LNCaP clone FGC (cell line): Measurements from ENCODE around the gene SEM1.

Experiments used
- DNase-seq: peaks from one replicate; pipeline ENCODE4 v3.0.0-alpha.2; 2011; ENCODE audit warnings: low read depth
- H3K4me3 ChIP-seq: 2 replicates; pipeline ENCODE4 v1.5.1; 2011; ENCODE audit warnings: mild to moderate bottlenecking, low read depth, low read length, control low read depth
- CTCF ChIP-seq: IDR thresholded peaks from 2 replicates; pipeline ENCODE4 v1.5.1; 2012; ENCODE audit warnings: mild to moderate bottlenecking; ENCODE audit not compliant: control insufficient read depth, insufficient read depth; ENCODE audit errors: extremely low read depth

The SEM1 gene

GRCh38 chr7:96674565-96674964 is 35.1 kb downstream of the SEM1 start:
- H3K4me3 ChIP-seq = no peak overlapping the region
- DNase-seq = no peak
- TF ChIP-seq CTCF = no peak

GRCh38 chr7:96671854-96672253 is 37.8 kb downstream of the SEM1 start:
- no peak overlapping the region for H3K4me3 ChIP-seq
- DNase-seq = no peak
- no peak for TF ChIP-seq CTCF

- TF ChIP-seq CTCF = no peak
- DNase-seq = peak; percentile 33
Observed at GRCh38 chr7:96670338-96671289, 39.0 kb downstream of the SEM1 start.

GRCh38 chr7:96669812-96670211 is 39.8 kb downstream of the SEM1 start:
- no peak for TF ChIP-seq CTCF
- DNase-seq = peak; percentile 13

More at GRCh38 chr7:96670338-96671289, 39.0 kb downstream of the SEM1 start:
- no peak overlapping the region for H3K4me3 ChIP-seq

GRCh38 chr7:96667026-96667425 is 42.6 kb downstream of the SEM1 start:
- no peak for DNase-seq
- no peak overlapping the region for H3K4me3 ChIP-seq
- TF ChIP-seq CTCF = no peak

More at GRCh38 chr7:96669812-96670211, 39.8 kb downstream of the SEM1 start:
- no peak overlapping the region for H3K4me3 ChIP-seq

GRCh38 chr7:96665689-96666088 is 44.0 kb downstream of the SEM1 start:
- TF ChIP-seq CTCF = no peak
- no peak overlapping the region for H3K4me3 ChIP-seq
- DNase-seq = no peak

GRCh38 chr7:96664793-96665192 is 44.9 kb downstream of the SEM1 start:
- DNase-seq = no peak
- H3K4me3 ChIP-seq = no peak overlapping the region
- TF ChIP-seq CTCF = no peak
